Measurements from ENCODE around the gene IQCF2.

- no peak for TF ChIP-seq CTCF (conservative IDR thresholded peaks at IDR 0.05; ENCODE audit: low read depth, low read length)
- no peak for TF ChIP-seq EZH2 (IDR thresholded peaks at IDR 0.05; ENCODE audit: low read length, unreplicated experiment)
- no peak for TF ChIP-seq EZH2phosphoT487 (IDR thresholded peaks at IDR 0.05; ENCODE audit: borderline replicate concordance, low read length)
These were observed 13.0 kb downstream of the IQCF2 start for GRCh38 chr3:51874411-51874810.
